CD14-positive monocyte (primary cell): ENCODE data around the gene TRIM41. TPM values are rescaled to one million over a fixed set of nuclear protein-coding genes. Genes with fewer than 3 reads are reported as not detected.

ENCODE experiments used
- DNase-seq, 3 donors: peaks; one replicate each; pipeline ENCODE4 v3.0.0-alpha.2; 2011 to 2022
- H2AFZ ChIP-seq: 2 replicates; pipeline ENCODE4 v1.6.0; 2012; ENCODE audit warnings: mild to moderate bottlenecking, low read depth, low read length, inconsistent platforms; ENCODE audit not compliant: insufficient read depth, poor library complexity, severe bottlenecking
- H3K27ac ChIP-seq, 2 donors: 1 replicate in 1 of 2; 2 replicates in 1 of 2; pipeline ENCODE4 v1.5.1; 2012 to 2013; ENCODE audit warnings: low read length in 2 of 2, control low read depth in 1 of 2, inconsistent platforms in 1 of 2, low read depth in 1 of 2, mild to moderate bottlenecking in 1 of 2
- H3K27me3 ChIP-seq, 2 donors: one replicate each; pipeline versions ENCODE4 v1.6.0 to v1.6.1; 2011 to 2013; ENCODE audit warnings: low read length in 2 of 2; ENCODE audit not compliant: control insufficient read depth in 2 of 2, insufficient read depth in 2 of 2
- H3K36me3 ChIP-seq, 2 donors: replicated peaks in 1 of 2; 1 replicate in 1 of 2; 2 replicates in 1 of 2; pipeline versions ENCODE4 v1.5.1 to v1.6.1; 2012 to 2013; ENCODE audit warnings: low read length in 2 of 2, control low read depth in 1 of 2, inconsistent platforms in 1 of 2, mild to moderate bottlenecking in 1 of 2; ENCODE audit not compliant: insufficient read depth in 2 of 2, control insufficient read depth in 1 of 2
- H3K4me1 ChIP-seq, 2 donors: 1 replicate in 1 of 2; 2 replicates in 1 of 2; pipeline versions ENCODE4 v1.5.1 to v1.6.1; 2012 to 2013; ENCODE audit warnings: low read length in 2 of 2, control low read depth in 1 of 2, inconsistent platforms in 1 of 2, mild to moderate bottlenecking in 1 of 2, moderate library complexity in 1 of 2; ENCODE audit not compliant: insufficient read depth in 2 of 2, control insufficient read depth in 1 of 2
- H3K4me2 ChIP-seq: replicated peaks from 2 replicates; pipeline ENCODE3; 2012; ENCODE audit warnings: low read length, moderate library complexity, mild to moderate bottlenecking; ENCODE audit not compliant: poor library complexity, severe bottlenecking; ENCODE audit errors: extremely low read depth
- H3K4me3 ChIP-seq, 3 experiments: fragments of 200-600 bp in 1 of 3; sonication (generic) in 1 of 3; replicated peaks in 1 of 3; 1 replicate in 2 of 3; 2 replicates in 1 of 3; pipeline ENCODE4 v1.5.1; 2011 to 2013; ENCODE audit warnings: low read length in 3 of 3, mild to moderate bottlenecking in 3 of 3, control low read depth in 2 of 3, low read depth in 2 of 3, inconsistent platforms in 1 of 3, moderate library complexity in 1 of 3
- H3K79me2 ChIP-seq: 2 replicates; pipeline ENCODE4 v1.6.0; 2012; ENCODE audit warnings: mild to moderate bottlenecking, control low read depth, inconsistent platforms, low read length, moderate library complexity; ENCODE audit not compliant: insufficient read depth
- H3K9ac ChIP-seq: 2 replicates; pipeline ENCODE4 v1.6.0; 2017; ENCODE audit warnings: low read length, mild to moderate bottlenecking; ENCODE audit not compliant: insufficient read depth, poor library complexity, severe bottlenecking
- H3K9me3 ChIP-seq, 2 donors: replicated peaks in 1 of 2; 1 replicate in 1 of 2; 2 replicates in 1 of 2; pipeline versions ENCODE4 v1.5.1 to v1.6.1; 2012 to 2013; ENCODE audit warnings: low read length in 2 of 2, control low read depth in 1 of 2; ENCODE audit not compliant: control insufficient read depth in 1 of 2, insufficient read depth in 1 of 2
- H4K20me1 ChIP-seq: 2 replicates; pipeline ENCODE4 v1.6.0; 2012; ENCODE audit warnings: mild to moderate bottlenecking, low read length, control low read depth, moderate library complexity; ENCODE audit not compliant: insufficient read depth
- H3K27ac Mint-ChIP-seq, 7 donors: one replicate each; pipeline ENCODE4 v1.8.0; 2020; ENCODE audit warnings: mild to moderate bottlenecking in 7 of 7, mixed read lengths in 7 of 7, moderate library complexity in 6 of 7, inconsistent platforms in 2 of 7
- H3K27me3 Mint-ChIP-seq, 3 donors: one replicate each; pipeline ENCODE4 v1.8.0; 2021 to 2022; ENCODE audit warnings: low read depth in 3 of 3, mild to moderate bottlenecking in 3 of 3, mixed read lengths in 3 of 3, moderate library complexity in 3 of 3, inconsistent platforms in 1 of 3
- H3K36me3 Mint-ChIP-seq, 2 donors: one replicate each; pipeline ENCODE4 v1.8.0; 2020; ENCODE audit warnings: mixed read lengths in 2 of 2, inconsistent platforms in 1 of 2, mild to moderate bottlenecking in 1 of 2
- H3K4me1 Mint-ChIP-seq: one replicate; pipeline ENCODE4 v1.8.0; 2020; ENCODE audit warnings: mild to moderate bottlenecking, mixed read lengths
- H3K4me3 Mint-ChIP-seq, 2 donors: one replicate each; pipeline ENCODE4 v1.8.0; 2020; ENCODE audit warnings: mild to moderate bottlenecking in 2 of 2, mixed read lengths in 2 of 2, moderate library complexity in 1 of 2
- H3K9me3 Mint-ChIP-seq, 7 donors: one replicate each; pipeline ENCODE4 v1.8.0; 2020 to 2022; ENCODE audit warnings: mixed read lengths in 7 of 7, mild to moderate bottlenecking in 6 of 7, moderate library complexity in 6 of 7, inconsistent platforms in 2 of 7
- CTCF ChIP-seq: fragments of 200-600 bp; IDR thresholded peaks from one replicate; pipeline ENCODE4 v1.8.0; 2022; ENCODE audit warnings: antibody characterized with exemption, mild to moderate bottlenecking
- WGBS: methylation state at CpG from one replicate; pipeline ENCODE4 v1.1.5; 2013; ENCODE audit warnings: missing lambda C conversion rate; ENCODE audit not compliant: insufficient coverage; 5-methylcytosine and 5-hydroxymethylcytosine counted together
- intact Hi-C, 2 donors: fragments of 100-400 bp; cut with micrococcal nuclease; formaldehyde crosslinking; loops; one replicate each; pipeline versions ENCODE4 v1.15.0 to v1.15.1; 2023
- polyA plus RNA-seq, 3 donors: library from polyadenylated mRNA; depleted of rRNA in 1 of 3; unstranded in 2 of 3; stranded (reverse) in 1 of 3; fragments of 300-500 nt in 2 of 3; fragments of >200 nt in 1 of 3; fragmentation: Illumina TruSeq in 2 of 3; gene quantifications; 1 replicate in 2 of 3; 2 replicates in 1 of 3; pipeline ENCODE4 v1.2.3, GENCODE V29; 2012 to 2021

TRIM41 gene
- polyA plus RNA-seq, 3 donors: 0.12 to 26.4 (median 0.24) TPM

- no peaks in the 10 kb centered on the region for H3K9me3 ChIP-seq
- peaks cover 0 to 30% of the 10 kb centered on the region in 2 donors for H3K36me3 ChIP-seq
- Mint-ChIP-seq H3K9me3 (peaks cover 0 to 4% (median 2%) of the 10 kb centered on the region in 7 donors), H3K36me3 (peaks cover 22 to 44% of the 10 kb centered on the region in 2 donors), H3K4me1 (peaks cover 47% of the 10 kb centered on the region), H3K27ac (peak overlapping the region in 5 of 7 donors; percentile 18 to 80 (median 79)), H3K4me3 (peak overlapping the region in 1 of 2 donors; percentile 50), H3K27me3 (peaks cover 4 to 12% (median 8%) of the 10 kb centered on the region in 3 donors)
- TF ChIP-seq CTCF: no peak
- intact Hi-C loops: no loop called here
- H3K4me3 ChIP-seq: peak overlapping the region in 1 of 3 experiments; percentile 7
- peak overlapping the region in 1 of 2 donors; percentile 22 for H3K27ac ChIP-seq
- H3K4me1 ChIP-seq: peaks cover 45 to 57% of the 10 kb centered on the region in 2 donors
- 100% methylated on average over 1 of the region's 4 CpGs for WGBS
- no peaks in the 10 kb centered on the region for H4K20me1 ChIP-seq
- H3K79me2 ChIP-seq: no peaks in the 10 kb centered on the region
- no peak overlapping the region for H3K9ac ChIP-seq
- H3K4me2 ChIP-seq: no peak overlapping the region
- H3K27me3 ChIP-seq: peaks cover 0 to 6% of the 10 kb centered on the region in 2 donors
- H2AFZ ChIP-seq: no peak overlapping the region
- DNase-seq: no peak
Measured at GRCh38 chr5:181200816-181201215, 22.3 kb upstream of the TRIM41 start.

GRCh38 chr5:181203093-181203711 is 19.9 kb upstream of the TRIM41 start:
- Histone ChIP-seq H3K36me3 (peaks cover 0 to 12% of the 10 kb centered on the region in 2 donors), H3K27ac (peak overlapping the region; percentile 68 to 75), H3K27me3 (peaks cover 6 to 27% of the 10 kb centered on the region in 2 donors), H3K9ac (peak overlapping the region; percentile 29), H2AFZ (peak overlapping the region; percentile 84), H3K4me1 (peaks cover 64 to 77% of the 10 kb centered on the region in 2 donors), H3K4me2 (peak overlapping the region; percentile 93), H3K4me3 (peak overlapping the region in 2 of 3 experiments; percentile 50 to 81), H3K9me3 (no peaks in the 10 kb centered on the region), H3K79me2 (no peaks in the 10 kb centered on the region), H4K20me1 (no peaks in the 10 kb centered on the region)
- Mint-ChIP-seq H3K4me1 (peaks cover 70% of the 10 kb centered on the region), H3K27ac (peak overlapping the region; percentile 73 to 94 (median 89)), H3K27me3 (peaks cover 25 to 33% (median 27%) of the 10 kb centered on the region in 3 donors), H3K36me3 (peaks cover 22 to 33% of the 10 kb centered on the region in 2 donors), H3K4me3 (peak overlapping the region; percentile 84 to 87), H3K9me3 (peaks cover 0 to 19% (median 7%) of the 10 kb centered on the region in 7 donors)
- intact Hi-C loops: loop anchor here in 1 of 2 donors (2.0 kb wide), 1 partner anchor 16 kb away; no protein-coding TSS in a partner anchor
- DNase-seq: peak; percentile 58 to 84 (median 75)
- no peak for TF ChIP-seq CTCF
- WGBS: 38% methylated on average over 5 of the region's 11 CpGs
